Ovary (tissue), 9 donors: ENCODE data around the gene LAMTOR4. TPM values are rescaled to one million over a fixed set of nuclear protein-coding genes. Genes with fewer than 3 reads are reported as not detected.

Experiments
- DNase-seq, 5 donors: peaks; one replicate each; pipeline ENCODE4 v3.0.0-alpha.2; 2019 to 2020
- H3K27ac ChIP-seq, 2 donors: fragments of 200-600 bp; one replicate each; pipeline versions ENCODE4 v1.5.1 to v1.8.0; 2019 to 2022
- H3K27me3 ChIP-seq: fragments of 200-600 bp; one replicate; pipeline ENCODE4 v1.8.0; 2022
- H3K36me3 ChIP-seq: fragments of 200-600 bp; sonication (generic); one replicate; pipeline ENCODE4 v1.5.1; 2019
- H3K4me1 ChIP-seq: one replicate; pipeline ENCODE4 v1.8.1; 2013; ENCODE audit warnings: mild to moderate bottlenecking, moderate library complexity; ENCODE audit not compliant: insufficient read depth
- H3K4me3 ChIP-seq: fragments of 200-600 bp; sonication (generic); one replicate; pipeline ENCODE4 v1.5.1; 2017
- H3K9me3 ChIP-seq, 2 donors: fragments of 200-600 bp in 1 of 2; sonication (generic) in 1 of 2; one replicate each; pipeline versions ENCODE4 v1.5.1 to v1.8.1; 2013 to 2019; ENCODE audit warnings: mild to moderate bottlenecking in 1 of 2, moderate library complexity in 1 of 2
- EP300 ChIP-seq: sonication (generic); formaldehyde crosslinking; IDR thresholded peaks from one replicate; pipeline ENCODE4 v1.6.1; 2017; ENCODE audit warnings: antibody characterized with exemption
- POLR2A ChIP-seq: fragments of 450-650 bp; IDR thresholded peaks from one replicate; pipeline ENCODE4 v1.6.1; 2017; ENCODE audit warnings: antibody characterized with exemption, mild to moderate bottlenecking, moderate library complexity
- WGBS, 3 donors: extraction: QIAGEN DNeasy Blood & Tissue Kit in 1 of 3; methylation state at CpG; one replicate each; pipeline versions ENCODE4 v1.1.5 to v1.1.7; 2013 to 2017; 5-methylcytosine and 5-hydroxymethylcytosine counted together
- intact Hi-C, 4 donors: fragments of 100-400 bp; cut with DNase I; formaldehyde crosslinking; loops; one replicate each; pipeline versions ENCODE4 v1.11.0 to v1.15.1; 2022 to 2023
- polyA plus RNA-seq, 2 donors: library from polyadenylated mRNA; stranded (reverse); fragments of 200-250 nt in 1 of 2; fragments of 350-450 nt in 1 of 2; fragmentation: Illumina TruSeq in 1 of 2; extraction: RNeasy Lipid Tissue Mini Kit (QIAGEN cat#74804) in 1 of 2; gene quantifications; one replicate each; pipeline ENCODE4 v1.2.3, GENCODE V29; 2013 to 2014
- total RNA-seq, 7 donors: library from RNA; depleted of rRNA in 2 of 7; stranded (reverse); fragments of >200 nt in 2 of 7; fragmentation: NEBNext Ultra II Directional in 3 of 7; extraction: Animal tissue kit (Norgen Biotek cat#: 25700) in 3 of 7; gene quantifications; one replicate each; pipeline versions ENCODE4 v1.1.0 to v1.2.4, GENCODE V29; 2016 to 2023
- TF ChIP-seq, protein P1 (sequence below), 3 donors: fragments of 450-650 bp in 2 of 3; fragments of 200-600 bp in 1 of 3; IDR thresholded peaks; one replicate each; pipeline versions ENCODE4 v1.5.1 to v1.8.0; 2016 to 2022; ENCODE audit warnings: antibody characterized with exemption in 3 of 3, mild to moderate bottlenecking in 1 of 3
- donor health status: DM: no; HTN: no; CAD: no; lungs with moderate emphysema.
- donor health status: DM: no; HTN: no; CAD: no.
- donor health status: Bipolar disorder and iron deficiency.
- donor health status: DM: yes; HTN: yes; CAD: no.
- donor health status: DM: no; HTN: no; CAD: no.
- donor health status: DM: yes; HTN: yes; CAD: no.

The LAMTOR4 gene
- total and polyA plus RNA-seq, 9 donors: 10.3 to 246 (median 108) TPM

GRCh38 chr7:100173806-100174495, 25.2 kb downstream of the LAMTOR4 start:
- Histone ChIP-seq H3K27ac (no peak overlapping the region), H3K36me3 (no peaks in the 10 kb centered on the region), H3K4me3 (no peak overlapping the region), H3K27me3 (no peaks in the 10 kb centered on the region), H3K4me1 (no peaks in the 10 kb centered on the region), H3K9me3 (no peaks in the 10 kb centered on the region)
- 88 to 90% (median 89%) methylated on average over 11 of the region's 11 CpGs for WGBS, 3 donors
- no peak for TF ChIP-seq POLR2A
- DNase-seq: no peak
- intact Hi-C loops: no loop called here

DNA sequence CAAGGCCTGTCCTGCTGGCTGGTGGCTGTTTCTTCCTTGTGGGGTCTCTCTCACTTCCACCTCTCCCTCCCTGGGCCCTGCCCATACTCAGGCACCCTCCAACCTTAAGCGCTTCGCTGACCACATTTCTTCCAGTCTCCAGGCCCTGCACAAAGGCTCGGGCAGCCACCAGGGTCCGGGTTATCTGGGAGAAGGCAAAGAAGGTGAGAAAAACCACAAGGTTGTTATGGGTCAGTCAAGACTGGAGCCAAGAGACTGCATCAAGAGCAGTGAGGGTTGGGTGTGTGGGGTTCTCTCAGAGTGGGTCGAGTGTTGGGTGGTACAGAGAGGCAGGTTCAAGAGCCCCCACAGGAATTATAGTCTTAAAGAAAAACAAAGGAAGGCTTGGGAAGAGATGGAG, 25.9 kb downstream of the LAMTOR4 start:
- TF ChIP-seq POLR2A (no peak), EP300 (no peak)
- TF ChIP-seq, protein P1, sequence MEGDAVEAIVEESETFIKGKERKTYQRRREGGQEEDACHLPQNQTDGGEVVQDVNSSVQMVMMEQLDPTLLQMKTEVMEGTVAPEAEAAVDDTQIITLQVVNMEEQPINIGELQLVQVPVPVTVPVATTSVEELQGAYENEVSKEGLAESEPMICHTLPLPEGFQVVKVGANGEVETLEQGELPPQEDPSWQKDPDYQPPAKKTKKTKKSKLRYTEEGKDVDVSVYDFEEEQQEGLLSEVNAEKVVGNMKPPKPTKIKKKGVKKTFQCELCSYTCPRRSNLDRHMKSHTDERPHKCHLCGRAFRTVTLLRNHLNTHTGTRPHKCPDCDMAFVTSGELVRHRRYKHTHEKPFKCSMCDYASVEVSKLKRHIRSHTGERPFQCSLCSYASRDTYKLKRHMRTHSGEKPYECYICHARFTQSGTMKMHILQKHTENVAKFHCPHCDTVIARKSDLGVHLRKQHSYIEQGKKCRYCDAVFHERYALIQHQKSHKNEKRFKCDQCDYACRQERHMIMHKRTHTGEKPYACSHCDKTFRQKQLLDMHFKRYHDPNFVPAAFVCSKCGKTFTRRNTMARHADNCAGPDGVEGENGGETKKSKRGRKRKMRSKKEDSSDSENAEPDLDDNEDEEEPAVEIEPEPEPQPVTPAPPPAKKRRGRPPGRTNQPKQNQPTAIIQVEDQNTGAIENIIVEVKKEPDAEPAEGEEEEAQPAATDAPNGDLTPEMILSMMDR (IDR thresholded peaks at IDR 0.05): no peak
- Histone ChIP-seq H3K4me1 (no peaks in the 10 kb centered on the region), H3K9me3 (no peaks in the 10 kb centered on the region), H3K27me3 (no peaks in the 10 kb centered on the region), H3K4me3 (no peak overlapping the region), H3K27ac (no peak overlapping the region), H3K36me3 (no peaks in the 10 kb centered on the region)
- 84 to 92% (median 85%) methylated on average over 5 of the region's 5 CpGs for WGBS, 3 donors
- intact Hi-C loops: no loop called here
- no peak for DNase-seq

GRCh38 chr7:100175296-100175935, 26.7 kb downstream of the LAMTOR4 start:
- Histone ChIP-seq H3K4me3 (no peak overlapping the region), H3K36me3 (no peaks in the 10 kb centered on the region), H3K9me3 (no peaks in the 10 kb centered on the region), H3K4me1 (no peaks in the 10 kb centered on the region), H3K27me3 (no peaks in the 10 kb centered on the region), H3K27ac (no peak overlapping the region)
- WGBS, 3 donors: 93 to 94% (median 94%) methylated on average over 14 of the region's 14 CpGs
- DNase-seq: no peak
- intact Hi-C loops: no loop called here
- TF ChIP-seq POLR2A (no peak), EP300 (no peak)
- TF ChIP-seq, protein P1 (IDR thresholded peaks at IDR 0.05): no peak

GRCh38 chr7:100176096-100177044, 27.7 kb downstream of the LAMTOR4 start:
- 45 to 51% (median 48%) methylated on average over 14 of the region's 14 CpGs for WGBS, 3 donors
- no peaks in the 10 kb centered on the region for H3K27me3 ChIP-seq
- TF ChIP-seq, protein P1 (IDR thresholded peaks at IDR 0.05): no peak
- TF ChIP-seq EP300 (no peak), POLR2A (no peak)
- DNase-seq: no peak
- peak overlapping the region; percentile 43 for H3K4me3 ChIP-seq
- H3K4me1 ChIP-seq: no peaks in the 10 kb centered on the region
- intact Hi-C loops: no loop called here
- H3K27ac ChIP-seq: no peak overlapping the region
- H3K9me3 ChIP-seq: no peaks in the 10 kb centered on the region
- H3K36me3 ChIP-seq: no peaks in the 10 kb centered on the region
